GM18508 (cell line): Measurements from ENCODE around the gene PRKCH.
A peak's percentile ranks its signal among the peaks of the same experiment; 100 is the strongest.

Experiments used
- ATAC-seq: cut with Tn5 transposase; IDR thresholded peaks from one replicate; pipeline ENCODE4 v1.9.1; 2021; ENCODE audit warnings: moderate number of reproducible peaks; ENCODE audit not compliant: insufficient read depth, unreplicated experiment

Gene PRKCH

GRCh38 chr14:61502459-61503093, 181.2 kb downstream of the PRKCH start:
- no peak for ATAC-seq

GRCh38 chr14:61503167-61503801, 181.9 kb downstream of the PRKCH start:
- ATAC-seq = peak; percentile 81

- ATAC-seq = no peak
Measured at GRCh38 chr14:61504901-61505300, 183.5 kb downstream of the PRKCH start.

GRCh38 chr14:61505815-61506809, 184.7 kb downstream of the PRKCH start:
- no peak for ATAC-seq

- ATAC-seq = no peak
Measured at GRCh38 chr14:61508526-61508925, 187.1 kb downstream of the PRKCH start.

GRCh38 chr14:61510736-61511557, 189.6 kb downstream of the PRKCH start:
- ATAC-seq = no peak

GRCh38 chr14:61511558-61511948, 190.2 kb downstream of the PRKCH start:
- ATAC-seq = no peak

- no peak for ATAC-seq
Measured at GRCh38 chr14:61512026-61512834, 190.9 kb downstream of the PRKCH start.

GRCh38 chr14:61513986-61514830, 192.8 kb downstream of the PRKCH start:
- ATAC-seq = no peak

- no peak for ATAC-seq
Measured at GRCh38 chr14:61514927-61515326, 193.5 kb downstream of the PRKCH start.

- no peak for ATAC-seq
Measured at GRCh38 chr14:61515436-61516117, 194.2 kb downstream of the PRKCH start.

- no peak for ATAC-seq
Measured at GRCh38 chr14:61516118-61516743, 194.9 kb downstream of the PRKCH start.

GRCh38 chr14:61516964-61517653, 195.7 kb downstream of the PRKCH start:
- ATAC-seq = no peak

- ATAC-seq = no peak
Measured at GRCh38 chr14:61517911-61518384, 196.6 kb downstream of the PRKCH start.

GRCh38 chr14:61518403-61518802, 197.0 kb downstream of the PRKCH start:
- ATAC-seq = no peak

- ATAC-seq = no peak
Measured at GRCh38 chr14:61519106-61519505, 197.7 kb downstream of the PRKCH start.

GRCh38 chr14:61519735-61520134, 198.4 kb downstream of the PRKCH start:
- no peak for ATAC-seq
